ENCODE results near the gene HIRIP3.

- TF ChIP-seq NR1H2 (CRISPR knock-in tag; IDR thresholded peaks at IDR 0.05) = no peak
- TF ChIP-seq MAX (CRISPR knock-in tag; IDR thresholded peaks at IDR 0.05) = no peak
- TF ChIP-seq JUN (CRISPR knock-in tag; IDR thresholded peaks at IDR 0.05) = no peak
- TF ChIP-seq SMAD3 (CRISPR knock-in tag; IDR thresholded peaks at IDR 0.05; ENCODE audit: borderline replicate concordance) = no peak
- TF ChIP-seq KAT7 (CRISPR knock-in tag; IDR thresholded peaks at IDR 0.05; ENCODE audit: borderline replicate concordance) = no peak
- no peak for TF ChIP-seq TP53 (CRISPR knock-in tag; IDR thresholded peaks at IDR 0.05)
- no peak for TF ChIP-seq ARID4B (CRISPR knock-in tag; IDR thresholded peaks at IDR 0.05; ENCODE audit: borderline replicate concordance)
- TF ChIP-seq CTCF (IDR thresholded peaks at IDR 0.05) = no peak
- no peak for TF ChIP-seq NFE2L1 (CRISPR knock-in tag; IDR thresholded peaks at IDR 0.05)
These were observed 11.4 kb upstream of the HIRIP3 start for GRCh38 chr16:30006659-30007377.

All from WTC11 (cell line).